Left forelimb (tissue), 1 donor: ENCODE data around the gene SAMD9.
"Not testable (repeated sequence)": the region's sequence is repeated elsewhere in the genome, so short reads cannot be mapped to it uniquely, and the experiment has no call there.

ENCODE experiments used
- DNase-seq: peaks from one replicate; pipeline ENCODE4 v3.0.0-alpha.2; 2018; ENCODE audit warnings: low spot score

The SAMD9 gene

DNA sequence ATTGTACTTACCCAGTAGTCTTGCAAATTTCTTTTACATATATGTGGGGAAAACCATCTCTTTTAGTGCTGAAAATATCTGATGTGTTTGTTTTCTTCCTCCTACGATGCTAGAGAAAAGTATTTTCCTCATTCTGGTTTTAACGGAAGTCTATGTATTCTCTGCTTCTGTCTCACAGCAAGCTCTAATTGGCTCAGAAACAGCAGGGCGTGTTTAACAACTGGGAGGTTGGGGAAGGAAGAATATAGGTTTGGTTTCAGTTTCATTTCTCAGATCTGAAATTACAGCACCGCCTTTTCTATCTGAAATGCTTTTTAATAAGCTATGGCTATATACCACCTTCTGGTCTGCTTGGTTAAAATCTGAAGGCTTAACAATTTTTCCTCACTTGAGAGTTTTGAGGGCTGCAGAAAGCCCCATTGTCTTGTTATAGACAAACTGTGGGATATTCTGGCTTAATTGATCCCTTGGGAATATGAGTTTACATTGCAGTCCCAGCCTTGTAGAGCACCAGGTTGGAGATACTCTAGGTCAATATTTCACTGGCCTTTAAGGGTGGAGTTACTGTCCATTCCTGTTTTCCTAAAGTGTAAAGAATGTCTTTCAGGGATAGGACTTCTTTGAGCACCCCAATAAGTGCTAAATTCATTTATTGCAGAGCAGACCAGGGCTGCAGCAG, at the start of gene SAMD9:
Gene SAMD9, minus strand, starts transcription at position 128 of the 679 bp plus-strand sequence. CDS start 11,882 bp downstream, outside the sequence.
- DNase-seq, result no peak

DNA sequence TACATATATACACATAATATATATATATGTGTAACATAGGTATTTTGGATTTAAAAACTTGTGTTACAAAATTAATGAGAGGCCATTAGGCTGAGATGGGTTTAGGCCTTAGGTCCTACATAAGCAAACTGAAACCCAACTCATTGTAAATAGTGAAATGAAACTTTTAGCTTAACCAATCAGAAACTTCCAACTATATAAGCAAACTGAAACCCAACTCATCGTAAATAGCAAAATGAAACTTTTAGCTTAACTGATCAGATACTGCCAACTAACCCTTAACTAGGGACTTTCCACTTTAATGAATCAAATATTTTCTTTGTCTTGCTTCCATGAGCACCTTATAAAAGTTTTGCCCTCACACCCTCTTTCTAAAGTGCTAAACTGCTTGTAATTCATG, 47.7 kb upstream of the SAMD9 start:
- DNase-seq, result no peak

DNA sequence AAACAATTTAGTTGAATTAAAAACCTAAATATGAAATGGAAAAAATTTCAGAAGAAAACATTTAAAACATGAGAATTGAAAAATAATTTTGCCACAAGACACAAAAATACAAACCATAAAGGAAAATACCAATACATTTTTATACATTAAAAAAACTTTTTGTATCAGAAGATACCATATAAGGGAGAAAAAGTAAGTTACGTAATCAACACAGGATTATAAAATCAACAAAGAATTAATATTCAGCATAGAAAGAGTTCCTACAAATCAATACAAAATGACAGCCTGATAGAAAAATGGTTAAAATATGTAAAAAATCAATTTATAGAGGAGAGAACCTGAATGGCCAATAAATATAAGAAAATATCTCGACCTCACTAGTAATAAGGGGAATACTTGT, 47.0 kb upstream of the SAMD9 start:
- no peak for DNase-seq

DNA sequence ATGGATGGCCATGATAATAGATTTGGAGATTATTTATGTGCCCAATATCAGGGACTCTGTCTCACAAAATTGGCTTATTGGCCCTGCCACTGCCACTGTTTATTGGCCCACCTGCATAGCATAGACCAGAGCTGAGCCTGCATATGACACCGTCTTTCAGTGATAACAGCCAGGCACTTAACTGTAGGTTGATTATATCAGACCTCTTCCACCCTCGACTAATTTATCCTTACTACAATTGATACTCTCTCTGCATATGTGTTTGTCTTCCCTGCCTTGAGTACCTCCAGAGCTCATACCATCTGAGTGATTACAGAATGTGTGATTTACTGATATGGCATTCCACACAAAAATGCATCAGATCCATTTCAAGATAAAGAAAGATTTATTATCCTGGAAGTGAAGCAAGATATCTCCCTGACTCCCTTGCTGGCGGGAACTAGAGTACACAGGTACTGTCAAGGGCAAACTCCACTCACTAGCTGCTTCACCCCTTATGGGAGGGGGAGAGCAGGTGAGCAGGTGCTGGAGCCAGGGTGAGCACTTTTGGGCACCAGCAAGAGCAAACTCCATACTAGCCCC, 43.5 kb upstream of the SAMD9 start:
- no peak for DNase-seq

DNA sequence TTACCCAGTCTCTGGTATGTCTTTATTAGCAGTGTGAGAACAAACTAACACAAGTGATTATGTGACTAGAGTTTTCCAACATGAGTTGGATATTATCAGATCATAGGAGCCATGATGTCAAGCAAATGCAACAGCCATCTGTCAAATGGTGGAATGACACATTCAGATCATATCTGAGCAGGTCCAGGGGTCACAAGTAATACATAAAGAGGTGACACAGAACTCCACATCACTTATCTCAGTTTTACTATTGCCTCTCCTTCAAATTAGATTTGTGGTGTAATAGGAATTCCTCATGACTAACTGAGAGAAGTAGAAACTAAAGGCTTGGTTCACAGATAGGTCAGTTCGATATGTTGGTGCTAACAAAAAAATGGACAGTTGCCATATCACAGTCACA, 42.6 kb upstream of the SAMD9 start:
- no peak for DNase-seq

DNA sequence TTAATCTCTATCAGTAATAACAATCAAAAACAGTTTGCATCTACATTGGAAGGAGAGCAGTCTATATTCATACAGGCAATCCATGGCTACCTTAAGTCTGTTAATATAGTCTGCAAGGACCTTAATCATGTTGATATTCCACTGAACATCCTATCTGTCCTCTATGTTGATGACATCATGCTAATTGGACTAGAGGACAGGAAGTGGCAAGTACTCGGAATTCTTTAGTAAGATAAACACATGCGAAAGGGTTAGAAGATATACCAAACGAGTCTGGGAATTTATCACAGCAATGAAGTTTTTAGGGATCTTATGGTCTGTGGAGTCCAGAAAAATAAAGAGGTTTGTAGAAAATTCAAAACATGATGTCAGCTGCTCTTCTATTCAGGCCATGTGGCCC, 41.7 kb upstream of the SAMD9 start:
- DNase-seq, result no peak

DNA sequence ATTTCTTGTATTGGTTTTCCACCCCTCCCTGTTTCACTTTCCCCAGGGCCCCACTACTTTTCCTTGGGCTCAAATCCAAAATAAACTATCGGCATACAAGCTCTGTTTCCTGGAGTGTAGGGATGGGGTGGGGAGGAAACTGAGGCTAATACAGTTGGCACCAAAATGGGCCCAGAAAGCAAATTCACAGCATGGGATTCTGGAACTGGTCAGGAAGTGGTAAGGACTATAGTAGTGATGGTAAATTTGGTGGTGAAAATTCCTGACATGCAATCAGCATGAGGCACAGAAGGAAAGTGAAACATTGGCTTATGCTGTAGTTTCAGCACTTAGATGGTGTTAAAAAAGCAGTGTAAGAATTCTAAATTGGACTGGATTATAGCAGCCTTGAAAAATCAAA, 39.1 kb upstream of the SAMD9 start:
- no peak for DNase-seq

DNA sequence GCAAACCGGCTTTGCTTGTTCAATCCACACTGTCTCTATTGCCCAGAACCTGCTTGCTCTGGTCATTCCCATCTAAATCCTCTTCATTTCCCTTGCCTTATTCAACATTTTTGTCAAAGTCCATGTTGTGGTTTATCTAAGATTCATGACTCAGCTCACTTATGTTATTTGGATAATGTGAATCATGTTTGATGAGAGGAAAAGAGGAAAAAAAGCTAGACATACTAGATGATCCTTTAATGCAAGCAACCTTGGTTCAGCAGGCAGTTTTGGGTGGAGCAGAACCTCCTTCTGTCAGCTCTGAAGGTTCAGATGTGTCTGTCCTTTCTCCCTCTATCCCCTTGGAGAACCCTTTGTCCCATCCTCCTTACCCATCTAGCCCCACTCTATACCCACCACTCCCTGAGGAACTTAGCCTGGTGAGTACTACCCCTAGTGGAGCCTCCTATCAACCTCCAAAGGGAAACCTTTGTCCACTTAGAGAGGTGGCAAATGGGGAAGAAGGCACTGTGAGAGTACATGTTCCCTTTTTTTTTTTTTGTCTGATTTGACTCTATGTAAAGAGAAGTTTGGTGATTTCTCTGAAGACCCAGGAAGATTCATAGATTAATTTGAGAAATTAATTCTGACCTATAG, 32.5 kb upstream of the SAMD9 start:
- no peak for DNase-seq

DNA sequence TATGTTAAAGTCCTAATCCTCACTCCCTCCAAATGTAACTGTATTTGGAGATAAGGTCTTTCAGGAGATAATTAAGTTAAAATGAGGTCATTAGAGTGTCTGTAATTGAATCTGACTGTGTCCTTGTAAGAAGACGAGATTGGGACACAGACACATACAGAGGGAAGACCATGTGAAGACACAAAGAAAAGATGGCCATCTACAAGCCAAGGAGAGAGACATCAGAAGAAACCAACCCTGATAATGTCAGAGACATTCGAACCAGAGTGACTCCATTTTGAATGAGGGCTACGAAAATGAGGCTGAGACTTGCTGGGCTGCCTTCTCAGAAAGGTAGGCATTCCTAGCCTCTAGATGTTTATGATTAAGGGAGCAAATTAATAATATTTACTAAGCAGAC, 30.9 kb upstream of the SAMD9 start:
- no peak for DNase-seq

DNA sequence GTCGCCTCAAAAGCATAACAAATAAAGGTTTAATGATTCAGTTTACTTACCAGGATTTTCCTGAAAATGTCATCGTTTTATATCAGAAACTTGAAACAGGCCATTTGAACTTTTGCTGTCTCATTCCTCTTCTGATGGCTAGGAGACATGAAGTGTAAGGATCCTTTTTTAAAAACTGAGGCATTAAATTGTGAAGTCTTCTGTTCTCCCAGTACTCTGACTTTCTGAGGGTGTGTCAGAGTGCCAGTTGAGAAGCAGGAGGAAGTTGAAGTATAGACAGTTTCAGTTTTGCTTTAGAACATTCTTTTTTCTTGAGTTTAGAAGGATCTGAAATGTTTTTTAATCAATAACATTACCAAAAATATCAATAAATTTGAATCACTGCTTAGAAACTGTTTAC, 30.4 kb upstream of the SAMD9 start, which contains the start of gene SAMD9L:
Gene SAMD9L, minus strand, starts transcription at position 242 of the 400 bp plus-strand sequence. CDS start 12,414 bp downstream, outside the sequence.
- DNase-seq, result no peak

DNA sequence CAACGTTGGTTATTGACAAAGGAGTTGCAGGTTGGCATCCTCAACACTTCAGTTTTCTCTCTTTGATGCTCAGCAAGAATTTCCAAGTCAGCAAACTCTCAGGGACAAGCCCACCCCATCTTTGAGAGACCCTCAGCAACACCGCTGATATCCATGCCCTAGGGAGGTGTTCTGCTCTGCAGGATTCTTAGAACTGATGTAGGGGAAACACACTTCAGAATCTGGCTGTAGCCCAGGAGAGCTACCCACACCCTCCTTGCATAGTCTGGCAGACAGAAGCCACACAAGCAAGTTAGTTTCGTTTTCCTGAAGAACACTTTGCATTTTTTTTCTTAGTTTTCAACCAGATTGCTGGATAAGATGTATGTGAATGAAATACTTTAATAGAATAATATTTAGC, 29.6 kb upstream of the SAMD9 start:
- DNase-seq, result no peak

DNA sequence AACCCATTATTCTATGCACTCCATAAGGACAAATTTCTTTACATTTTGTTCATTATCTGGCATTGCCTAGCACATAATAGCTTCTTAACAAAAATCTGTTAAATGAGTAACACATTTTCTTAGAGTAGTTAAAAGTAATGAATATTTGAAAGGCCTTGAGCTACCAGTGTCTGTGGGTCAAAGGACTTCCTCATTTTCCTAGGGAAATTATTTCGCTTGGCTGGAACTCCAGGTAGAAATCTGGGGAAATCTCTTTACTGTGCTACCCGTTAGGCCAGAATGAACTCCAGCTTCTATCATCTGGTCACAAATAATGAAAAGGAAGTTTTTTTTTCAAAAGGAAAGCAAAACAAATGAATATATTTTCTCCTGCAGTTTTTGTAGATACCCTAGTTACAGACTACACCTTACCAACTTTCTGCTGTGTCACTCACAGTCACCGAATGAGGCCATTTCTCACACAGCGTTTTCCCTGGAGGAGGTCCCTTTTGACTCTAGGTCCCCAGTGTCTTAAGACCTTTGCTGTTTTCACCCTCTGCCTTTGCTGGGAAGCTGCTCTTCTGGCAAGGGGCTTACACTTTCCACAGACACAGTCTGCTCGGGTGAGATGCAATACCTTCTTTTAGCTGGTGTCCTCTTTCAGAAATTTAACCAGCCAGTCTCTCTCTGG, 28.8 kb upstream of the SAMD9 start:
- no peak for DNase-seq

DNA sequence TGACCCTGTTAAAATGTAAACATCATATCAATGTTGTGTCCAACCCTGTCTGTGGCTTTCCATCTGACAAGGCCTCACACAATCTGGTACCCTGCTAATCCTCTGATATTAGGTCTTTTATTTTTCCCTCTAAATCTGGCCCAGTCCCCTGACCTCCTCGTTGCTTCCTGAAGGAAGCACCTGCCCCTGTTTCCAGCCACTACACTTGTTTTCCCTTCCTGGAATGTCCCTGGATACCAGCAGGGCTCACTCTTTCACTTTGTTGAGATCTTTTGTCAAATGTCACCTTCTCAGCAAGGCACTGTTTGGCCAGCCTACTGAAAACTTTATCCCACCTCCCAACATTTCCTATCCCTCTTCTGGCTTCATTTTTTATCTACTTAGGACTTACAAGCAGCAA, 28.3 kb upstream of the SAMD9 start:
- no peak for DNase-seq

DNA sequence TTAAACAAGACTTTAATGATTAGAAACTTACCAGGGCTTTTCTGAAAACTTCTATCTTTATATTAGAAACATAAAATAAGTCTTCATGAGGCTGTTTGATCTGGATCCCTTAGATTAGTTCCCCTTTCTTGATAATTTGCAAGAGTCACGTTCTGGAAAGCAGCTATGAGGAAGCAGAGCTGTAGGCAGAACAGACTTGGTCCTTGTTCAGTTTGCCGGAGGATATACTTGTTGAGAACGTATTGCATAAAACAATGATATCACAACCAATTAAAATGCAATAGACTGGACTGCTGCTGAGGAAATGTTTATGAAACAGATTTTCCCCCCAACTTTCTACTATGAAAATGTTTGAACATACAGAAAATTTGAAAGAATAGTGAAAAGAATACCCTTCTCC, 27.6 kb upstream of the SAMD9 start:
- no peak for DNase-seq

DNA sequence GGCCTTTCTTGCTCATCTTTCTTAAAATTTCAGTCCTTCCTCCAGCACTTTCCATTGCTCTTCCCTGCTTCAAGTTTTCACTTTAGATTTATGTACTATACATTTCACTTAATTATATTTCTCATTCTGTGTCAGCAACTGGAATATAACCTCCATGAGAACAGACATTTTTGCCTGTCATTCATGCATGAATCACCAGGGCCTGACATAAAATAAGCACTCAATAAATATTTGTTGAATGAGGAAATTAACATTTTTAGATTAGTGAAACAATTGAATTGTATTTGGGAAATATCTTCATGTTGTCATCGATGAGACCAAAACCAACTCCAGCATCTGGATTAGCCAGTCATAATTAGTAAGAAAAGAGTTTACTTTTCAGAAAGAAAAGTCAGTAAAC, 24.3 kb upstream of the SAMD9 start:
- DNase-seq, result no peak

DNA sequence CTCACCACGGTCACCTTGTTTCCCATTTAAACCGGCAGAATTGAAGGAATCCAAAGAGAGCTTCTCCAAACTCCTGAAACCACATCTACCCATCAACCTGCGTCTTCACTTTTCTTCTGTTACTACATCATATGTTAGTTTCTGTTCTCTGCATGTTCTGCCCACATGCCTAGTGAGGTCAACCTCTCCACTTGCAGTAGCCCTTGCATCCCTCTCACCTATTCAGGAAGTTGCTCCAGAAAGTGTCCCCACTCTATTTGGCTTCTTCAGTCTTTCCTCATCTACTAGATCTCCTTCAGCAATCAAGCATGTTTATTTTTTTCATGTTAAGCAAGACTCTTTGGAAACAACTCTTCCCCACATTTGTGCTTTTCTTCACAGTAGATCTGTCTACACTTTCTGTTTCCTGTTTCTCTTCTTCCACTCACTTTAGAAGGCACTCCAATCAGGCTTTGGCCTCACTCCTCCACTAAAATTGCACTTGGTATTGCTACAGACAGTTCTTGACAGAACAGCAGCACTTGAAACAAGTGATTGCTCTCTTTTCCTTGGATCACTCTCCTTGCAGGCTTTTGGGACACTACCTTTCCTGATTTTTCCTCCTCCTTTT, 22.9 kb upstream of the SAMD9 start:
- no peak for DNase-seq

DNA sequence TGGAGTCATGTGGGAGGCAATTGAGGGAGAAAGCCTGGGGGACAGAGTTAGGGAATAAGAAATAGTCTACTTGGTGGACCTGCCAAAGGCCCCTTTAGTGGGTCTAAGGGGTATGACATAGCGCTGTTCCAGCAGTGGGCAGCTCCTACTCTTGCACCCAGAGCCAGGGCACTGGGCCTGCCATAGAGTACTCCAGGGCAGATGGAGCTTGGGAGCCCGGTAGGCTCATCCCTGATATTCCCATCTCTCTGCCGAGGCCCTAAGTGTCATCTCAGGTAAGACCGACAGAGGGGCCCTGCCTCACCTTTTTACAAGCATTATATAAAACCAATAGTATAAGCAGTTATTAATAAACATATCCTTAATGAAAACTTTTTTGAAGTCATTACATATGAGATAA, 20.8 kb upstream of the SAMD9 start:
- DNase-seq, result no peak

DNA sequence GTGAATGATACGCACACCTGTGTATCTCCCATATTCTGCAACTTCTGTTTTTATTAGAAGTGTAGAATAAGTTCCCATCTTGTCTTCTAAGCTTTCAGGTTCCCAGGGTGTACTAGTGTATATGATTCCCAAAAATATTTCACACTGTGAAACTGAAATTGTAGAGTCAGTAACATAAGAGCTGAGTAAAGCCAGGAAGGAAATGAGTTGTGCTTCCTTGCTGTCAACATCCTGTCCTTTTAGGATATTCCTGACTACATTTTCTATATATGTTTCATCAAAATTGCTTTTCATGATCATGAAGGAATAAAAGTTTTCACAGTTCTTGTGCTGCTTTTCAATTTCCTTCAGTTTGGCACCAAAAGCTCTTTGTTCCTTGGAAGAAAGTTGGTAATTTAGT, 15.2 kb upstream of the SAMD9 start:
- no peak for DNase-seq

DNA sequence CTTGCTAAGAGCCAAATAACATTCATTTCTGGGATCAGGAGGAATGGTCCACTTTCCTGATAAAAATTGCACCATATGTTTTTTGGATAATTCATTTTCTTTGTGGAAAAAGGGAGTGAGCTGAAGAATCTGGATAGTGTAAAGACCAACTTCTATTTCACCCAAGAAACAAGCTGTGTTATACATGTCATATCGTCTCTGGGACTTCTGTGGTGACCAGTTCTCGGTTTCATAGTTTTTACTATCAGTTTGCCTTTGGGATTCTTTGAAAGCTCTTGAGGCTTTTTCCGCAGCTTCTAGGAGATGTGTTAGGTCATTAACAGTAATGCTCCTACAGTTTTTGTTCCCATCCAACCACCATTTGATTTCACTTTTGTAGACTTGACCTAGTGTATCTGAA, 14.4 kb upstream of the SAMD9 start:
- no peak for DNase-seq

DNA sequence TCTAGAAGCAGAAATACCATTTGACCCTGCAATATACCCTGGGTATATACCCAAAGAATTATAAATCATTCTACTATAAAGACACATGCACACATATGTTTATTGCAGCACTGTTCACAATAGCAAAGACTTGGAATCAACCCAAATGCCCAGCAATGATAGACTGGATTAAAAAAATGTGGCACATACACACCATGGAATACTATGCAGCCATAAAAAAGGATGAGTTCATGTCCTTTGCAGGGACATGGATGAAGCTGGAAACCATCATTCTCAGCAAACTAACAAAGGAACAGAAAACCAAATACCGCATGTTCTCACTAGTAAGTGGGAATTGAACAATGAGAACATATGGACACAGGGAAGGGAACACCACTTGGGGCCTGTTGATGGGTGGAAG, 9.2 kb upstream of the SAMD9 start:
- DNase-seq, result not testable (repeated sequence)

DNA sequence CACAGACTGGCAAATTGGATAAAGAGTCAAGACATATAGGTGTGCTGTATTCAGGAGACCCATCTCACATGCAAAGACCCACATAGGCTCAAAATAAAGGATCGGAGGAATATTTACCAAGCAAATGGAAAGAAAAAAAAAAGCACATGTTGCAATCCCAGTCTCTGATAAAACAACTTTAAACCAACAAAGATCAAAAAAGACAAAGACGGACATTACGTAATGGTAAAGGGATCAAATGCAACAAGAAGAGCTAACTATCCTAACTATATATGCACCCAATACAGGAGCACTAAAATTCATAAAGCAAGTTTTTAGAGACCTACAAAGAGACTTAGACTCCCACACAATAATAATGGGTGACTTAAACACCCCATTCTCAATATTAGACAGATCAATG, 5.8 kb upstream of the SAMD9 start:
- DNase-seq, result not testable (repeated sequence)
